Heart left ventricle (tissue), 13 donors: ENCODE results near the gene OR11G2.

ENCODE experiments used
- POLR2A ChIP-seq, 2 donors: fragments of 450-650 bp; IDR thresholded peaks; one replicate each; pipeline ENCODE4 v1.6.1; 2017; ENCODE audit warnings: antibody characterized with exemption in 2 of 2, mild to moderate bottlenecking in 2 of 2, moderate library complexity in 2 of 2
- TF ChIP-seq, protein P1 (sequence below), 12 donors: fragments of 200-600 bp; sonication (generic) in 4 of 12; IDR thresholded peaks; one replicate each; pipeline versions ENCODE4 v1.5.0 to v1.8.0; 2018 to 2022; ENCODE audit warnings: antibody characterized with exemption in 12 of 12, mild to moderate bottlenecking in 5 of 12
- donor health status: ischemic (EF 13 %, LVEDD 7.1; RV severe dilation, severe dysfunction).
- donor health status: DM: no; HTN: yes; CAD: no.
- donor health status: DM: no; HTN: no; CAD: no.
- donor health status: ischemic (EF 25% LVEDD 6.9; RV normal size, moderate dysfunction).
- donor health status: ischemic (EF 25% LVEDD 5.7; RV mildly dilated, moderate dysfunction).
- donor health status: ischemic (EF 35%, LVEDD 5.7; RV mildly dilated, moderate dysfunction).
- donor health status: nonischemic (EF 11% LVEDD 7.7; RV severe dilation, severe dysfunction).
- donor health status: DM: yes; HTN: yes; CAD: no.
- donor health status: PGD.
- donor health status: ischemic (EF 29% LVEDD 5.4; RV normal size, mild dysfunction).
- donor health status: nonischemic (EF 23%, LVEDD 6.1; RV moderate dilation, normal function).

DNA sequence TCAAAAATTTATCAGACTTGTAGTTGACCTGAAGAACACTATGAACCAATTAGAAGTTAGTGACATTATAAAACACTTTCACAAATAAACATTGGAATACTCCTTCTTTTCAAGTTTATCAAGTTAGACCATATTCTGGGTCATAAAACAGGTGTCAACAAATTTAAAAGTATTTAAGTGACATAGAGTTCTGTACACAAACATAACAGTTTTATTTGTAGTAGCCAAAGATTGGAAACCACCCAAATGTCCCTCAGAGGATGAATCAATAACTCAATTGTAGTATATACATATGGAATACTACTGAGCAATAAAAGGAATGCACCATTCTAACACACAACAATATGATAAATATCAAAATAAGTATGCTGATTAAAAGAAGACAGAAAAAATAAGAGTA, 23.6 kb upstream of the OR11G2 start:
- TF ChIP-seq, protein P1, sequence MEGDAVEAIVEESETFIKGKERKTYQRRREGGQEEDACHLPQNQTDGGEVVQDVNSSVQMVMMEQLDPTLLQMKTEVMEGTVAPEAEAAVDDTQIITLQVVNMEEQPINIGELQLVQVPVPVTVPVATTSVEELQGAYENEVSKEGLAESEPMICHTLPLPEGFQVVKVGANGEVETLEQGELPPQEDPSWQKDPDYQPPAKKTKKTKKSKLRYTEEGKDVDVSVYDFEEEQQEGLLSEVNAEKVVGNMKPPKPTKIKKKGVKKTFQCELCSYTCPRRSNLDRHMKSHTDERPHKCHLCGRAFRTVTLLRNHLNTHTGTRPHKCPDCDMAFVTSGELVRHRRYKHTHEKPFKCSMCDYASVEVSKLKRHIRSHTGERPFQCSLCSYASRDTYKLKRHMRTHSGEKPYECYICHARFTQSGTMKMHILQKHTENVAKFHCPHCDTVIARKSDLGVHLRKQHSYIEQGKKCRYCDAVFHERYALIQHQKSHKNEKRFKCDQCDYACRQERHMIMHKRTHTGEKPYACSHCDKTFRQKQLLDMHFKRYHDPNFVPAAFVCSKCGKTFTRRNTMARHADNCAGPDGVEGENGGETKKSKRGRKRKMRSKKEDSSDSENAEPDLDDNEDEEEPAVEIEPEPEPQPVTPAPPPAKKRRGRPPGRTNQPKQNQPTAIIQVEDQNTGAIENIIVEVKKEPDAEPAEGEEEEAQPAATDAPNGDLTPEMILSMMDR (IDR thresholded peaks at IDR 0.05) = no peak
- TF ChIP-seq POLR2A (IDR thresholded peaks at IDR 0.05) = no peak
